Hematopoietic multipotent progenitor cell treated with erythropoietin and hydrocortisone succinate and interleukin-3 and kit ligand, for 4 days (in vitro differentiated cells): Measurements from ENCODE around the gene LIMA1.
"Not testable (repeated sequence)": the region's sequence is repeated elsewhere in the genome, so short reads cannot be mapped to it uniquely, and the experiment has no call there.

Experiments used
- DNase-seq: peaks from one replicate; pipeline ENCODE4 v3.0.0-alpha.2; 2015

Gene LIMA1

GRCh38 chr12:50285253-50285652 lies 1.9 kb upstream of the LIMA1 start:
- DNase-seq, result no peak

DNA sequence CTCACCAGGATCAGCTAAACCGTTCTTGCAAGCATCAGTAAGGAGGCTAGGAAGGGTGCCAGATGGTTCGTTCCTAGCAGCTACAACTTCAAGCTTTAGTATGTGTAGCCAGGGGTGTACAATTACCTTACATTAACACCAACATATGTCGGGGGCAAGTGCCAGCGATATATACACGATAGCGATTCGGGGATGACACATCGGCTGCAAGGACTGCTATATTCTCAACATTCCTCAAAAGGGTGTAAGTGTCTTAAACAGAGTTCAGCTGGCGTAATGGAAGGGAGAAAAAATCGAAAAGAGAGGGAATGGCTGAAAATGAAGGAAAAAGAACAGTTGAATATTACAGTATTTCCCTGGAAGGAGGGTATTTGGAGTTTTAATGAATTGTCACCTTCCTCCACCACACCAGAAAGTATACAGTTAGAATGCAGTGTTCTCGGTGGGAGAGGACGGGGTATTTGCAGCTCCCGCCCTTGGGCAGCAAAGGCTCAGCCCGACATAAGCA lies 545 bp downstream of the LIMA1 start:
- DNase-seq, result peak; percentile 17

DNA sequence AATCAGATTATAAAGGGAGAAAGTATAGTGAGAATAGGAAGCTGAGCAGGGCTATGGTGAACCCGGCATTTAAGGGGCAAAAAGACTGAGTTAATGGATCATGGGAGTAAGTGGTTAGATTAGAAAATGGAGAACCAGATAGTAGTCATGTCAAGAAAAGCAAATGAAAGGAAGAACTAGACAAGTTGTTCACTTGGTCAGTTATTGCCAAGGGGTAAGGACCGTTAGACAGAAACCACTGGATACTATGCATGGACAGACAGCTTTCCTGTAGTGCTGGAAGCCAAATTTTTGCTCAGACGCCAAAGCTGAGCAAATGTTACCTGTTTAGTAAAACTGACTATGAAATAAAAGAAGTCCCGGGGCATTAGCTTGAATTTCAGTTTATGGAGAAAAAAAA lies 3.8 kb downstream of the LIMA1 start:
- DNase-seq, result no peak

- DNase-seq, result no peak
Measured at GRCh38 chr12:50276912-50277671, 6.2 kb downstream of the LIMA1 start.

DNA sequence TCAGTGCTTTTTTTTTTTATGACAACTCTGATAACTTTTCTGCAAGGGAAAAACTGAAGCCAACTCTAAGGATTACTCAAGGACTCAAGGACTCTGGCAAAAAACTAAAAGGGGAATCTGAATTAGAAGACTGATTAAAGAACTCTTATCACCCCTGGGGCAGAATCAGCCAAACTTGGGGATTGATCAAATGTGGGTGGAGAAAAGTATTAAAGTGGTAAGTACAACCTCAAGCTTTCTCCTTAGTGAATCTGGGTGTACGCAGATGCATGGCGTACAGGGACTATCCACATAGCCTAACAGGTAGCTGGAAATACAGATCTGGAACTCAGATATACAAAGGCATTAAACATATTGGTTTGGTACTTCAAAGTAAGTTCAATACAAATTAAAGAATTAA lies 7.3 kb downstream of the LIMA1 start:
- DNase-seq, result no peak

DNA sequence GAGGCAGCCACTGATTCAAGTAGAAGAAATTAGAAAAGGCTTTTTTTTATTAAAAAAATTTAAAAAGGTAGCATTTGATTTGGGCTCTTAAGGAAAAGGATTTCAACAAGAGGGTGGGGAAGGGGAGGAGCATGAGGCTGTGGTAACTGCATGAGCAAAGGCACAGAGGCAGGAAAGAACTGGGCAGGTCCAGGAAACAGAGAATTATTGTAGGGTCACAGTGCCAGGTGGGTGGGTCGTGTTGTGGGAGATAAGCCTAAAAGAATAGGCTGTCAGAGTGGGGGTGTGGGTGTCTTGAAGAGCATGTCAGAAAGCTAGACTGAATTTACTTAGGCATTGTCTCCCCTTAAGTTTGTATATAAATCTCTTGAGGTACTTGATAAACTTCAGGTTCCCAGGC lies 7.8 kb downstream of the LIMA1 start:
- peak; percentile 86 for DNase-seq

DNA sequence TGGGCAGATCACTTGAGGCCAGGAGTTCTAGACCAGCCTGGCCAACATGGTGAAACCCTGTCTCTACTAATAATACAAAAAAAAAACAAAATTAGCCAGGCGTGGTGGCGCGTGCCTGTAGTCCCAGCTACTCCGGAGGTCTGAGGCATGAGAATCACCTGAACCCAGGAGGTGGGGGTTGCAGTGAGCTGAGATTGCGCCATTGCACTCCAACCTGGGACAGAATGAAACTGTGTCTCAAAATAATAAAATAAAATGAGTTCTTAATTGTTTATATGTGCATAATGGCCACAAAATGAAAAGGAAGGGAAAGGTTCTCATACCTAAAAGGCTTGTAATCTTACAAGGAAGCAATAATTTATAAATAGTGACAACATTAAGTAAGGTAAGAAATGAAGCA lies 8.2 kb downstream of the LIMA1 start:
- DNase-seq, result not testable (repeated sequence)

DNA sequence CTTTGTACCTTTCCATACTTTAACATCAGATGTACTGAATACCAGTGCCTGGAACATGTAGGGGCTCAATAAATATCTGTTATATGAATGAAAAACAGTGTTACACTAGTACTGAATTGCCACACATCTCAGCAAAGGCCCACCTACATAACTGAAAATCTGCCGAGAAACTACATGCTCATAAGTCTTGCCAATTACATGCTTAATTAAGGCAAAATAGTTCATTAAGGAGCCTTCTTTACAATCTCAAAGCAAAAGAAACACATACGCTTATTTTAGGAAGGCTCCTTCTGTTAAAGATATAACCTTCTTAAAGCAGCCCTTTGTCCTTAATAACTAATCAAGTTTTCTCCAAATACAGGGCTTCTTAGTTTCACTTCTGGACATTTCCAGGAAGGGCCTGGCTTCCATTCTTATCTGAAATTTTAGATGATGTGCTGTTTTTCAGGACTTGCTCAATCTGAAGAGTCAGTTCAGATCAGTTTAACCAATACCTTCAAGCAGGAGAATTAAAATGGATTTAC lies 11.5 kb downstream of the LIMA1 start:
- no peak for DNase-seq

DNA sequence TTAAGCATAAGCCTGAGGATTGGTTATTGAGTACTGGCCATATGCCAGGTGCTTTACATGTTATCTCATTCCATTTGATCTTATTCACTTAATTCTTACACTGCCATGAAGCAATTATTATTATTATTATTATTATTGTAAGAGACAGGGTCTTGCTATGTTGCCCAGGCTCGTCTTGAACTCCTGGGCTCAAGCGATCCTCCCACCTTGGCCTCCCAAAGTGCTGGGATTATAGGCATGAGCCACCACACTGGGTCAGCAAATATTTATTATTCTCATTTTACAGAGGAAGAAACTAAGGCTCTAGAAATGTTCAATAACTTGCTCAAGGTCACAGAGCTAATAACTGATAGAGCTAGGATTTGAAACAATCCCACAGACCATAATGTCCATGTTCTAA lies 14.8 kb downstream of the LIMA1 start:
- DNase-seq, result no peak

DNA sequence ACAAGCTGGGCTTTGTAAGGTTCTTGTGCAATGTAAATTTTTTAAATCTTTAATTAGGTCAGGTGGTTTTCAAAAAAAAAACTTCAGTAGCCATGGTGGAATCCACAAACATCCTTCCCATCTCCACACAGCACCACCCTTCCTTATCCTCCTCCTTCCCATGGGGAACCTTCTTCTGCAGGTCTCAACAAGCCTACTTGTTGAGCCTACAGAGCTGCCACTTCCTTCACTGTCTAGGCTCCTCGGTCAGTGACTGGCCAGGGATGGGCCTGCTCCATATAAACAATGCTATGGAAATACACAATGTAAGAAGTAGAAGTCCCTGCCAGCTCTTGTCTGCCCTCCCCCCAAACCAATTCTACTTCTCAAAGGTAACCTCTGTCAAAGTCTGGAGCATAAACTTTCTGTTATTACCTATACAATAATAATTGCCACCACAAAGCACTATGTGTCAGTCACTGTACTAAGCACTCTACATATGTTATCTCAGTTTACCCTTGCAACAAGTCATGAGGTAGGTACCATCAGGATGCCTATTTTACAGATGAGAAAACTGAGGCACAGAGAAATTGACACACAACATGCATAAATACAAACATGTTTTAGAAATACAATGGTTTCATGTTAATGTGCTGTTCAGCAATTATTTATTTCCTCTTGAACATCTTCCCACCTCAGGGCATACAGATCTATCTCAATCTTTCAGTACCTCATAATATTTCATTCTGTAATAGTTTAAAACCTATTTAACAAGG lies 17.4 kb downstream of the LIMA1 start:
- DNase-seq, result no peak

- no peak for DNase-seq
Measured at GRCh38 chr12:50263832-50264231, 19.5 kb downstream of the LIMA1 start.

- DNase-seq, result no peak
Measured at GRCh38 chr12:50261654-50262053, 21.7 kb downstream of the LIMA1 start.

DNA sequence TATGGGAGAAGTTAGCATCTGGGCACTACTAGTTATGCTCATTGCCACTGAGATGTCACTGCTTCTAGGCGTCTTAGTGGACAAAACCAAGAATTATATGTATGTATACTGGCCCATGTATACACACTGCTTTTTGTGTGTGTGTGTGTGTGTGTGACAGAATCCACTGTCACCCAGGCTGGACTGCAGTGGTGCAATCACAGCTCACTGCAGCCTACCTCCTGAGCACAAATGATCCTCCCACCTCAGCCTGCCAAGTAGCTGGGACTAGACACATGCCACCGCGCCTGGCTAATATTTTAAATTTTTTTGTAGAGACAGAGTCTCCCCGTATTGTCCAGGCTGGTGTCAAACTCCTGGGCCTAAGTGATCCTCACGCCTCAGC lies 25.2 kb downstream of the LIMA1 start:
- DNase-seq, result no peak

GRCh38 chr12:50257236-50258166 lies 25.8 kb downstream of the LIMA1 start:
- no peak for DNase-seq

GRCh38 chr12:50256761-50257160 lies 26.6 kb downstream of the LIMA1 start:
- DNase-seq, result no peak

DNA sequence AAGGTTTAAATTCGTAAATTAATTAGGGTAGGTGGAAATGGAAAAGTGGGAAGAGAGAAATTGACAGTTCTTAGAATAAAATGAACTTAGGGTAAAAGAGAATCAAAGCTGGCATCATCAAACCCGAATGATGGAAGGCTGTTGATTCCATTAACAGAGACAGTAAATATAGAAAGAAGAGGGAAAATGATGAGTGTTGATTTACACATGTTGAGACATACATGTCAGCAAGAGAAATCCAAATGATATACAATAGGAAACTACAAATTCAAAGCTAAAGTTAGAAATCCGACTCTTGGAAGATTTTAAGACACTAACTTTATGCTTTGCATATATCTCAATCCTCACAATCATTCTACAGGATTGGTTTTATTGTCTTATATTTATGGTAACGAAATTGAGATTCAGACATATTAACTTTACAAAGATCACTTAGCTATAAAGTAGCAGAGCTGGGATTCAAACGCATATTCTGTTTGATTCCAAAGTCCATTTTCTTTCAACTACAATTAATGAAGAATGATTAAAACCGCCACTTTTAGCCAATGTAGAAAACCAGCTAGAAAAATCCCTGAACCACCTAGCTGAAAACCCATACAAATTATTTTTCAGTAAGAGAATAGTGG lies 30.2 kb downstream of the LIMA1 start:
- no peak for DNase-seq

- DNase-seq, result no peak
Measured at GRCh38 chr12:50251619-50252252, 31.6 kb downstream of the LIMA1 start.

DNA sequence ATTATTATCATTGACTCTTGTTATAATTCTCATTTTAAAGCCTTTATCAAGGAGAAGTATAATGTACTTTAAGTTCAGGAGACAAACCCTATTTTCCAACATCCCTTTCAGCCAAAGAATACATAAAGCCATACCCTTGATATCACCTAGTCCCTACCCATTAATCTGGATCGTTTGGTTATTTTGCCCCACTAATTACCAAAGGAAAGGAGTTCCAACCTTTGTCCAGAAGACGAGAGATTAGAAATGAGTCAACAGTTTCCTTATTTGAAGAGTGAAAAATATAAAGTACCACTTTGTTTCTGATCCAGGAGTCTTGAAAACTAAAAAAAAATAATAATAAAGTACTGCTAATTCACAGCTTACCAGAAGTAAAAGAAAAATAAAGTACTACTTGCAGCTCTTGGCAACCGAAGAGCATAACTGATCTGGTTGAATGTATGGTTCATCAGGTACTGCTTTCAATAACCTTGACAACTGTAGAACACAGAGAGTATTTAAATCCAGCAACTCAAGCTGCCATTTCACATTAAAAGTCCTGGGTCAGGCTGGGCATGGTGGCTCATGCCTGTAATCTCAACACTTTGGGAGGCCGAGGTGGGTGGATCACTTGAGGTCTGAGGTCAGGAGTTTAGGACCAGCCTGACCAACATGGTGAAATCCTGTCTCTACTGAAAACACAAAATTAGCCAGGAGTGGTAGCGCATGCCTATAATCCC lies 33.7 kb downstream of the LIMA1 start:
- no peak for DNase-seq

GRCh38 chr12:50248883-50249282 lies 34.4 kb downstream of the LIMA1 start:
- no peak for DNase-seq

DNA sequence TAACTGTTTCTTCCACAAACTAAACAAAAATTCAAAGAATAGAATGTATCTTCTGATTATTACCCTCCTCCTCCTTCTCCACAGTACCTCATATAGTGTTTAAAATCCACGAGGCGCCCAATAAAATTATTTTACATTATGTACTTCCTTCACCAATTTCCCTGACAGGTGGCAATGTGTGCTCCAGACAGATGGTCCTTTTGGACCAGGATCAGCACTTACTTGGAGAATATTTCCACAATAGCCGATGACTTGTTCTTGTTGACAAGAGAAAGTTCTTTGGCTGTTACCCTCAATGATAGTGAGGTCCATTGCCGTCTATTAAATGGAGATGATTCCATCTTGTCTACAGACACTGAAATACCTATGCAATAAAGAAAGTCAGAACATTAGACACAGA lies 34.9 kb downstream of the LIMA1 start:
- no peak for DNase-seq

GRCh38 chr12:50247665-50248064 lies 35.7 kb downstream of the LIMA1 start:
- not testable (repeated sequence) for DNase-seq
